Hepatocyte (in vitro differentiated cells): ENCODE results near the gene TRAPPC3.

ENCODE experiments used
- EZH2 ChIP-seq: fragments of 200-600 bp; sonication (generic); IDR thresholded peaks from 2 replicates; pipeline ENCODE4 v1.6.1; 2016; ENCODE audit warnings: antibody characterized with exemption, mild to moderate bottlenecking, borderline replicate concordance
- TF ChIP-seq, protein P1 (sequence below): fragments of 200-600 bp; sonication (generic); IDR thresholded peaks from 2 replicates; pipeline ENCODE4 v1.5.1; 2016; ENCODE audit warnings: antibody characterized with exemption, mild to moderate bottlenecking; ENCODE audit not compliant: poor library complexity

DNA sequence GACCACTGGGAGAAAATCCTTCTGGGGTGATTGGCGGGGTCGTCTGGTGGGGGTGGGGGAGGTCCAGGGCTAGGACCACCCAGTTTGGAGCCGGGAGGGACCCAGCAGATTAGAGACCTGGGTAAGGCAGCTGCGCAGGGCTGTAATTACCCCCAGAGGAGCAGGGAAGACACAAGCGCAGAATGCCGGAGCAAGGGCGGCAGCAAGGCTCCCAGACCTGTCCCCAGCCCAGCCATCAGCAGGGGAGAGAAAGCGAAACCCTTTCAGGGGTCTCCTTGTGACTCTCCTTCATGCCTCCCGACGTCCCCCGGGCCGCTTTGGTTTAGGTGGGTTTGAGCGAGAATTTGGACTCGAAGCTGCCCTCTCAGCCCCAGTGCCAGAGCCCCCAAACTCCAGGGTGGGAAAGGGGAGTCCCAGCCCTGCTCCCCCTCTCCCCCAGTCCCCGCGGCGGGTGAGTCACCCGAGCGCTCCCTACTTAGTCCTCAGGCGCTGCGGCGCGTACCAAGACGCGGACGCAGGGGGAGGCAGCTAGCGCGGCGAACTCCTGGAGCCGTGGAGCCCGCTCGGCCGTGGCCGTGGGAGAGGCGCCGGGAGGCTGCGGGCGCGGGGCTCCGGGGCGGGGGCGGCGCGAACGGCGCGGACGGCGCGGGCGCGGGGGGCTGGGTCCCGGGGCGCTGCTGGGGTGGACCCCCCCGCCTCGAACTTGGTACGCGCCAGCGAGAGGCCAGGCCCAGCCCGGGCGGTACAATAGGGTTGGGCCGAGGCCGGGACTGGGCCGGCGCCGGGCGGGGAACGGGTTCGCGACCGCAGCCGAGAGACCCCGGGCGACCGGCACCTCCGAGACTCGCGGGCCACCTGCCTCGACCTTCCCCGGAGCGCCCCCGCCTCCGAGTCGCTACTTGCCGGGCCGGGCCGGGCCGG, 6.4 kb upstream of the TRAPPC3 start, which contains the start of gene MAP7D1:
- TF ChIP-seq, protein P1, sequence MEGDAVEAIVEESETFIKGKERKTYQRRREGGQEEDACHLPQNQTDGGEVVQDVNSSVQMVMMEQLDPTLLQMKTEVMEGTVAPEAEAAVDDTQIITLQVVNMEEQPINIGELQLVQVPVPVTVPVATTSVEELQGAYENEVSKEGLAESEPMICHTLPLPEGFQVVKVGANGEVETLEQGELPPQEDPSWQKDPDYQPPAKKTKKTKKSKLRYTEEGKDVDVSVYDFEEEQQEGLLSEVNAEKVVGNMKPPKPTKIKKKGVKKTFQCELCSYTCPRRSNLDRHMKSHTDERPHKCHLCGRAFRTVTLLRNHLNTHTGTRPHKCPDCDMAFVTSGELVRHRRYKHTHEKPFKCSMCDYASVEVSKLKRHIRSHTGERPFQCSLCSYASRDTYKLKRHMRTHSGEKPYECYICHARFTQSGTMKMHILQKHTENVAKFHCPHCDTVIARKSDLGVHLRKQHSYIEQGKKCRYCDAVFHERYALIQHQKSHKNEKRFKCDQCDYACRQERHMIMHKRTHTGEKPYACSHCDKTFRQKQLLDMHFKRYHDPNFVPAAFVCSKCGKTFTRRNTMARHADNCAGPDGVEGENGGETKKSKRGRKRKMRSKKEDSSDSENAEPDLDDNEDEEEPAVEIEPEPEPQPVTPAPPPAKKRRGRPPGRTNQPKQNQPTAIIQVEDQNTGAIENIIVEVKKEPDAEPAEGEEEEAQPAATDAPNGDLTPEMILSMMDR = no peak
- no peak for TF ChIP-seq EZH2
